ENCODE results near the gene POLR2C. TPM values are rescaled to one million over a fixed set of nuclear protein-coding genes. Genes with fewer than 3 reads are reported as not detected.

POLR2C gene
- total and polyA plus RNA-seq, 10 donors = 23.2 to 75.6 (median 49.0) TPM

DNA sequence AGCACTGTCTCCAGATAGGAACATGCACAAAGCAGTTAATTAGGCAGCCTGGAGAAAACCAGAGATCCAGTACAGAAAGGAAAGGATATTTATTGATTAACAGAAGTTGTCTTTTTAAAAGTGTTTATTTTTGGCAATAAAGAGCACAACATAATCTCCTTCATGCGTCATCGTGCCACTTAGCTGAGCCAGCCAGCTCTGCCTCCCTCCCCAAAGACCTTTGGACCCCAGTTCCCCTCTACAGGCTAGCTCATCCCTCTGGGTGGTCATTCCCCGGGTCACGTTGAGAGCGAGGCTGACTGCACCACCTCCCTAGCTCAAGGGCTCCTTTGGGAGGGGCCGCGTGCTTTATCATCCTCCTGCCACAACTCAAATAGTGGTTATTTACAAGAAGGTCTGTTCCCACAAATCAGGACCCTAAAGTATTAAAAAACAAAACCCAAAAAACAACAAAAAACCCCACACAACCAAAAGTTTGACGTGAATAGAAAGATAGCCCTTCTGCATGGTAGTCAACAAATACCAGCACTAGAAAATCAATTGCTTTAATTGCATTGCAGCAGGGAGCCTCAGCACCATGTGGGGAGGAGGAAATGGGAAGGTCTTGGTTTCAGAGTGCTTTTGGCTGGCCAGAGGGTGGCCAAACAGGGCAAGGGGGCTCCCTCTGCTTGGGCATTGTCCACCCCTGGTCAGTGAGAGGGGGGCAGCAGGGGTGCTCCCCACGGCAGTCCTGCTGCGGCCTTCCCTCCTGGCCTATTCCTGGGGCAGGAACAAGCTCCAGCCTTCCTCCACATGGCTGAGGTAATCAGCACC, 9.6 kb downstream of the POLR2C start:
- Histone ChIP-seq H3K4me3 (no peak overlapping the region), H3K4me1 (peaks cover 11 to 76% (median 51%) of the 10 kb centered on the region in 6 donors), H3K9me3 (no peaks in the 10 kb centered on the region), H3K27ac (peak overlapping the region in 6 of 8 donors; percentile 20 to 78 (median 64)), H3K36me3 (peaks cover 0 to 82% (median 57%) of the 10 kb centered on the region in 6 donors), H3K27me3 (replicated peaks in 1 of 7) (no peaks in the 10 kb centered on the region)
- TF ChIP-seq POLR2AphosphoS5 (IDR thresholded peaks at IDR 0.05) = peak; percentile 7 to 51 (median 40)
- no peak for TF ChIP-seq POLR2A (IDR thresholded peaks at IDR 0.05)
- TF ChIP-seq, protein P1, sequence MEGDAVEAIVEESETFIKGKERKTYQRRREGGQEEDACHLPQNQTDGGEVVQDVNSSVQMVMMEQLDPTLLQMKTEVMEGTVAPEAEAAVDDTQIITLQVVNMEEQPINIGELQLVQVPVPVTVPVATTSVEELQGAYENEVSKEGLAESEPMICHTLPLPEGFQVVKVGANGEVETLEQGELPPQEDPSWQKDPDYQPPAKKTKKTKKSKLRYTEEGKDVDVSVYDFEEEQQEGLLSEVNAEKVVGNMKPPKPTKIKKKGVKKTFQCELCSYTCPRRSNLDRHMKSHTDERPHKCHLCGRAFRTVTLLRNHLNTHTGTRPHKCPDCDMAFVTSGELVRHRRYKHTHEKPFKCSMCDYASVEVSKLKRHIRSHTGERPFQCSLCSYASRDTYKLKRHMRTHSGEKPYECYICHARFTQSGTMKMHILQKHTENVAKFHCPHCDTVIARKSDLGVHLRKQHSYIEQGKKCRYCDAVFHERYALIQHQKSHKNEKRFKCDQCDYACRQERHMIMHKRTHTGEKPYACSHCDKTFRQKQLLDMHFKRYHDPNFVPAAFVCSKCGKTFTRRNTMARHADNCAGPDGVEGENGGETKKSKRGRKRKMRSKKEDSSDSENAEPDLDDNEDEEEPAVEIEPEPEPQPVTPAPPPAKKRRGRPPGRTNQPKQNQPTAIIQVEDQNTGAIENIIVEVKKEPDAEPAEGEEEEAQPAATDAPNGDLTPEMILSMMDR (IDR thresholded peaks at IDR 0.05 in 8 of 11, conservative IDR thresholded peaks at IDR 0.05 in 3 of 11) = no peak
- intact Hi-C loops (cut with DNase I; ENCODE audit: low total_unique reads) = no loop called here
- peak; percentile 72 for DNase-seq
- 62 to 77% (median 67%) methylated on average over 10 of the region's 10 CpGs for WGBS, 5 donors

DNA sequence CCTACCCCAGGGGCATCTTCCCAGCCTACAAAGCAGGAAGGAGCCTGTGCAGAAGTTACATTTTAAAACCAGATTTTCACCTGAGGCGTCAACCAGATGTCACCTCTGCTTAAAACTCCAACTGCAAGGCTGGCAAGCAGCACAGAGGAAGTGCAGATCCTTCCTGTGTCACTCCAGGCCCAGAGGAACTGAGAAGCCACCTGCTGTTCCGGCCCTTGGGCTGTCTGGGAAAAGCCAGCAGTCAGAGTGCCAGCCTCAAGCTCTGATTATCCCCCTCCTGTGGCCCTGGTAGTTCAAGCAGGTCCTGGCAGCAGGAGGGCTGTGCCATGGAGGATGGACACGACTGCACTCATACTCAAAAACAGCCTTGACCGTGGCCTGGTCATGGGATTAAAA, 10.2 kb downstream of the POLR2C start:
- Histone ChIP-seq H3K4me1 (peaks cover 11 to 82% (median 54%) of the 10 kb centered on the region in 6 donors), H3K27me3 (replicated peaks in 1 of 7) (no peaks in the 10 kb centered on the region), H3K27ac (peak overlapping the region in 6 of 8 donors; percentile 20 to 78 (median 64)), H3K9me3 (no peaks in the 10 kb centered on the region), H3K4me3 (no peak overlapping the region), H3K36me3 (peaks cover 0 to 76% (median 52%) of the 10 kb centered on the region in 6 donors)
- TF ChIP-seq POLR2AphosphoS5 (IDR thresholded peaks at IDR 0.05) = peak in 1 of 3 donors; percentile 32
- TF ChIP-seq, protein P1 (IDR thresholded peaks at IDR 0.05 in 8 of 11, conservative IDR thresholded peaks at IDR 0.05 in 3 of 11) = no peak
- no peak for TF ChIP-seq POLR2A (IDR thresholded peaks at IDR 0.05)
- intact Hi-C loops (cut with DNase I; ENCODE audit: low total_unique reads) = no loop called here
- WGBS, 5 donors = 27 to 48% (median 45%) methylated on average over 4 of the region's 4 CpGs
- DNase-seq = peak; percentile 62

DNA sequence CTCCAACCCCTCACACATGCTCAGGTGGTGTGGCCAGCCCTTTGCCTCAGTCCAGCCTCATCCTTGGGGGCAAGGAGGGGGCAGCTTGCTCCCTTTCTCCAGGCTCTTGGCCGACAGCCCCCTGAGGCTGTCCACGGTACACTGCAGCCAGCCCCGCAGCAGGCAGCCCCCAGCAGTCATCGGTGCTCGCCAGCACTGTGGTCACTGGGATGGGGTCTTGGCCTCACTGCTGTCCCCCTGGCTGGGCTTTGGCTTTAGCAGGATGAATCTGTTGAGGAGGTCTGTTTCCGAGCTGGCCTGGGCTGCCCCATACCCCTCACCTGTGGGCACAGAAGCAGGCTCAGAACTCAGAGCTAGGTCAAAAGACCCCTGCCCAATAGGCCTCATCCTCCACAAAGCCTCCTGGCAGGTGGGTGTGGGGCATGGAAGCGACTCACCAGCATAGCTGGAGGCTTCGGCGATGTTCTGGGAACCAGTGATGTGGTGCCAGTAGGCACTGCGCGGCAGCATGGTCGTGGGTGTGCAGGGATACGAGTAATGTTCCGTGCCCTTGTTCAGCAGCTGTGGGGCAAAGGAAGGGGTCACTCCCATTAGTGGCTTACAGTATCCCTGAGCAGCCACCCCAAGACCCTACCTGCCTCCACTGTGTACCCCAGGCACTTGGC, 10.8 kb downstream of the POLR2C start:
- TF ChIP-seq POLR2AphosphoS5 (IDR thresholded peaks at IDR 0.05) (peak in 2 of 3 donors; percentile 27 to 64), POLR2A (IDR thresholded peaks at IDR 0.05) (no peak)
- TF ChIP-seq, protein P1 (IDR thresholded peaks at IDR 0.05 in 8 of 11, conservative IDR thresholded peaks at IDR 0.05 in 3 of 11) = no peak
- Histone ChIP-seq H3K4me3 (no peak overlapping the region), H3K27me3 (replicated peaks in 1 of 7) (no peaks in the 10 kb centered on the region), H3K36me3 (peaks cover 0 to 69% (median 46%) of the 10 kb centered on the region in 6 donors), H3K27ac (peak overlapping the region in 6 of 8 donors; percentile 20 to 78 (median 58)), H3K4me1 (peaks cover 11 to 89% (median 60%) of the 10 kb centered on the region in 6 donors), H3K9me3 (no peaks in the 10 kb centered on the region)
- 88 to 94% (median 92%) methylated on average over 12 to 14 of the region's 14 CpGs for WGBS, 5 donors
- intact Hi-C loops (cut with DNase I; ENCODE audit: low total_unique reads) = no loop called here
- peak; percentile 68 for DNase-seq

DNA sequence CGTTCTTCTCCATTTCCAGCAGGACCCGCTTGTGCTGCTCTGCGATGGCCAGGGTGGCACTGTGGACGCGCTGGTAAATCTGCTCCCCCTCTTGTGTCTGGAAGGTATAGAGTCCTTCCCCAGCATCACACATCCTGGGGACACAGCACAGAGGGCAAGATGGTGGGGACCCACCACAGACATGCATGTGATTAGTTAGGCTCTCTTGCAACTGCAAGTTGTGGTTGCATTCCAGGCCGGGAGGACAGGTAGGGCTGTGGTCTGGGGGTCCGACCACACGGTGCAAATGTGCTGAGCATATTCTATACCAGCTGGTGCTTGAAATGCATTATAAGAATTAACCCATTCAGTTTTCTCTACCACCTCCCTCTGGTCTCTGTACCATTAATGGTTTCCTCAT, 11.4 kb downstream of the POLR2C start:
- Histone ChIP-seq H3K9me3 (no peaks in the 10 kb centered on the region), H3K27me3 (replicated peaks in 1 of 7) (peaks cover 0 to under 1% (median 0%) of the 10 kb centered on the region in 7 donors), H3K36me3 (peaks cover 0 to 63% (median 41%) of the 10 kb centered on the region in 6 donors), H3K27ac (peak overlapping the region in 1 of 8 donors; percentile 72), H3K4me1 (peaks cover 11 to 95% (median 66%) of the 10 kb centered on the region in 6 donors), H3K4me3 (no peak overlapping the region)
- intact Hi-C loops (cut with DNase I; ENCODE audit: low total_unique reads) = no loop called here
- 84 to 92% (median 90%) methylated on average over 8 of the region's 8 CpGs for WGBS, 5 donors
- DNase-seq = peak; percentile 64
- TF ChIP-seq POLR2A (IDR thresholded peaks at IDR 0.05) = no peak
- TF ChIP-seq, protein P1 (IDR thresholded peaks at IDR 0.05 in 8 of 11, conservative IDR thresholded peaks at IDR 0.05 in 3 of 11) = no peak
- TF ChIP-seq POLR2AphosphoS5 (IDR thresholded peaks at IDR 0.05) = no peak

Data from spleen (tissue), 11 donors.